ENCODE data around the gene SLCO2A1. TPM values are rescaled to one million over a fixed set of nuclear protein-coding genes. Genes with fewer than 3 reads are reported as not detected.
"Not testable (repeated sequence)": the region's sequence is repeated elsewhere in the genome, so short reads cannot be mapped to it uniquely, and the experiment has no call there.

The SLCO2A1 gene
- total and polyA plus RNA-seq, 11 donors, result 2.8 to 28.4 (median 13.9) TPM

GRCh38 chr3:134072881-134073582 lies 43.3 kb upstream of the SLCO2A1 start:
- intact Hi-C loops (cut with DNase I), result no loop called here
- Histone ChIP-seq H3K4me1 (peaks cover 0 to 11% (median 2%) of the 10 kb centered on the region in 12 donors), H3K27me3 (no peaks in the 10 kb centered on the region), H3K36me3 (no peaks in the 10 kb centered on the region), H3K4me3 (no peak overlapping the region), H3K27ac (no peak overlapping the region), H3K9me3 (no peaks in the 10 kb centered on the region)
- 81 to 88% (median 87%) methylated on average over 15 of the region's 15 CpGs for WGBS, 4 donors
- DNase-seq, result no peak
- TF ChIP-seq CTCF (IDR thresholded peaks at IDR 0.05), result no peak
- no peak for TF ChIP-seq POLR2A (IDR thresholded peaks at IDR 0.05)
- no peak for ATAC-seq

GRCh38 chr3:134070281-134070680 lies 40.6 kb upstream of the SLCO2A1 start:
- H3K4me3 ChIP-seq; DNase-seq; H3K9me3 ChIP-seq; ATAC-seq; intact Hi-C loops (cut with DNase I); H3K27ac ChIP-seq; H3K27me3 ChIP-seq; H3K36me3 ChIP-seq: not testable (repeated sequence)
- H3K4me1 ChIP-seq, result peaks cover 0 to 26% (median 8%) of the 10 kb centered on the region in 12 donors
- WGBS, 4 donors, result 89 to 94% (median 92%) methylated on average over 3 to 25 of the region's 25 CpGs

- no peak for TF ChIP-seq CTCF (IDR thresholded peaks at IDR 0.05)
- TF ChIP-seq POLR2A (IDR thresholded peaks at IDR 0.05), result no peak
- DNase-seq, result no peak
Observed at GRCh38 chr3:134068429-134068828, 38.7 kb upstream of the SLCO2A1 start.

GRCh38 chr3:134067531-134068161 lies 37.9 kb upstream of the SLCO2A1 start:
- TF ChIP-seq CTCF (IDR thresholded peaks at IDR 0.05) (no peak), POLR2A (IDR thresholded peaks at IDR 0.05) (no peak)
- 68 to 74% (median 71%) methylated on average over 2 to 14 of the region's 14 CpGs for WGBS, 4 donors
- DNase-seq (peak in 1 of 5 donors; percentile 41), ATAC-seq (peak in 3 of 4 donors; percentile 16 to 38 (median 23))
- no peak overlapping the region for H3K4me3 ChIP-seq
- H3K36me3 ChIP-seq, result no peaks in the 10 kb centered on the region
- intact Hi-C loops (cut with DNase I), result no loop called here
- peak overlapping the region in 3 of 12 donors; percentile 15 to 64 (median 52) for H3K27ac ChIP-seq
- H3K4me1 ChIP-seq, result peaks cover 0 to 23% (median 8%) of the 10 kb centered on the region in 12 donors
- no peaks in the 10 kb centered on the region for H3K27me3 ChIP-seq
- no peaks in the 10 kb centered on the region for H3K9me3 ChIP-seq

More at GRCh38 chr3:134068429-134068828, 38.7 kb upstream of the SLCO2A1 start:
- no peaks in the 10 kb centered on the region for H3K9me3 ChIP-seq
- no peak for ATAC-seq
- no peaks in the 10 kb centered on the region for H3K36me3 ChIP-seq
- 92 to 98% (median 95%) methylated on average over 7 of the region's 7 CpGs for WGBS, 4 donors
- H3K27me3 ChIP-seq, result no peaks in the 10 kb centered on the region
- H3K4me1 ChIP-seq, result peaks cover 0 to 23% (median 8%) of the 10 kb centered on the region in 12 donors
- H3K4me3 ChIP-seq, result no peak overlapping the region
- intact Hi-C loops (cut with DNase I), result no loop called here
- H3K27ac ChIP-seq, result no peak overlapping the region
